ENCODE data around the gene LIN7B.

The LIN7B gene

GRCh38 chr19:49165865-49166301 is 51.7 kb downstream of the LIN7B start:
- DNase-seq (ENCODE audit: low spot score): no peak

GRCh38 chr19:49167857-49168409 is 53.8 kb downstream of the LIN7B start:
- no peak for DNase-seq (ENCODE audit: low spot score)

All from SW480 (cell line).